ENCODE measurements around the gene FUCA2. TPM values are rescaled to one million over a fixed set of nuclear protein-coding genes. Genes with fewer than 3 reads are reported as not detected.
A peak's percentile ranks its signal among the peaks of the same experiment; 100 is the strongest.

The FUCA2 gene
- total and polyA plus RNA-seq, 7 donors, result 8.7 to 32.3 (median 11.4) TPM

DNA sequence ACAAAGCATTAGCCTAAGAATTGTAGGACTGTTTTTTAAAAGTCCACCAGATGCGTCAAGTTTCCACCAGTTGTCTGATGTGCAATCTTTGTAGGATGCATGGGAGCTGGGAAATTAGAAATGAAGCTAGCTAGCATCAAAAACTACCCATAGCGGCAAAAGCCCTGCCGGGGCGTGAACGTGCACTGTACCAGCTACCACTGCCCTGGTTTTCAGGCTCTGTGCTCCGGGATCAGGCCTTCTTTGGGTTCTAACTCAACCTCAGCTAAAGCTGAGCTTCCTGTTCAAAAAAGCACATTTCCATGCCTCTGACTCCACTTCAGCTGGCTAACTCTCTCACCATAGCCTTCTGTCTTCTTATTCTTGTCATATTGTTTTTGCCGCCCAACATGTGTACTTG lies 26.9 kb upstream of the FUCA2 start:
- DNase-seq (no peak), ATAC-seq (no peak)
- TF ChIP-seq, protein P1, sequence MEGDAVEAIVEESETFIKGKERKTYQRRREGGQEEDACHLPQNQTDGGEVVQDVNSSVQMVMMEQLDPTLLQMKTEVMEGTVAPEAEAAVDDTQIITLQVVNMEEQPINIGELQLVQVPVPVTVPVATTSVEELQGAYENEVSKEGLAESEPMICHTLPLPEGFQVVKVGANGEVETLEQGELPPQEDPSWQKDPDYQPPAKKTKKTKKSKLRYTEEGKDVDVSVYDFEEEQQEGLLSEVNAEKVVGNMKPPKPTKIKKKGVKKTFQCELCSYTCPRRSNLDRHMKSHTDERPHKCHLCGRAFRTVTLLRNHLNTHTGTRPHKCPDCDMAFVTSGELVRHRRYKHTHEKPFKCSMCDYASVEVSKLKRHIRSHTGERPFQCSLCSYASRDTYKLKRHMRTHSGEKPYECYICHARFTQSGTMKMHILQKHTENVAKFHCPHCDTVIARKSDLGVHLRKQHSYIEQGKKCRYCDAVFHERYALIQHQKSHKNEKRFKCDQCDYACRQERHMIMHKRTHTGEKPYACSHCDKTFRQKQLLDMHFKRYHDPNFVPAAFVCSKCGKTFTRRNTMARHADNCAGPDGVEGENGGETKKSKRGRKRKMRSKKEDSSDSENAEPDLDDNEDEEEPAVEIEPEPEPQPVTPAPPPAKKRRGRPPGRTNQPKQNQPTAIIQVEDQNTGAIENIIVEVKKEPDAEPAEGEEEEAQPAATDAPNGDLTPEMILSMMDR (IDR thresholded peaks at IDR 0.05), result no peak
- intact Hi-C loops (cut with DNase I), result no loop called here
- Histone ChIP-seq H3K9me3 (no peaks in the 10 kb centered on the region), H3K27ac (no peak overlapping the region), H3K27me3 (ENCODE audit: insufficient read depth in 3 of 3, low read length in 2 of 3) (peaks cover 0 to 28% (median 0%) of the 10 kb centered on the region in 3 donors), H3K36me3 (ENCODE audit: insufficient read depth in 1 of 2, low read depth in 1 of 2) (no peaks in the 10 kb centered on the region), H3K4me1 (no peaks in the 10 kb centered on the region), H3K4me3 (no peak overlapping the region)
- 96 to 98% (median 97%) methylated on average over 7 of the region's 7 CpGs for WGBS, 3 donors

DNA sequence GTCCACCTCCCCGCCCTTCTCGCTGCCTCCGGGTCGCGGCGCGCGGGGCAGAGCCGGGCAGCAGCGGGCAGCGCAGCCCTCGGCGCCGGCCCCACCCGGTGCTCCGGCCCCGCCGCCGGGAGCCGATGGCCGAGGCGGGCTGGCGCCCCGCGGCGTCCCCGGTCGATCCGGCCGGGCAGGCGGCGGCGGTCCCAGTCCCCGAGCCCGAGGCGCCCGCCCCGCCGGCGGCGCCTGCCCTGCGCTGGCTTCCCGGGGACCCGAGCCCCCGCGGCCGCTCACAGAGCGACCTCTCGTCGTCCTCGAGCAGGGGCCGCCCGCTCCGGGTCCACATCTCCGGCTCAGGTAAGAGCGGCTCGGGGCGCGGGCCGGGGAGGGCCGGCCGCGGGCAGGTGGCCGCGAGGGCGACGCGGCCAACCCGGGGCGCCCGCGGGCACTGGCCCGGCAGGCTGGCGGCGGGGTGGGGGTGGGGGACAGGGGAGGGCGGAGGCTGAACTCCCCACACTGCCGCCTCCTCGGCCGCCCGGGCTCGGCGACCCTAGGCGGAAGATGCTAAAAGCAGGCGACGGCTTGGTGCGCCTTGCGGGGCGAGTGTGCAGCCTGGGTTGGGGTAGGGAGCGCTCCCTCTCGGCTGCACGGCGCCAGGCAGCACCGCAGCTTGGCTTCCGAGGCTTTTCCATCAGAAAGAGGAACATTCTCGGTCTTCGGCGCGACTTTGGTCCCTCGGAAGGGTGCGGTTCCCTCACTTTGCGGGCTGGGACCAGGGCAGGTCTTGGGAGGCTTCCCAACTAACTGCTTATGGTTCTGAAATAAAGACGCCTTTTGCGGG lies 25.6 kb upstream of the FUCA2 start:
- H3K27ac ChIP-seq, result no peak overlapping the region
- H3K36me3 ChIP-seq (ENCODE audit: insufficient read depth in 1 of 2, low read depth in 1 of 2), result no peaks in the 10 kb centered on the region
- no peaks in the 10 kb centered on the region for H3K4me1 ChIP-seq
- WGBS, 3 donors, result 0 to 1% (median 1%) methylated on average over 47 to 103 of the region's 103 CpGs
- TF ChIP-seq, protein P1 (IDR thresholded peaks at IDR 0.05), result peak; percentile 28
- peaks cover 0 to 31% (median under 1%) of the 10 kb centered on the region in 3 donors for H3K27me3 ChIP-seq (ENCODE audit: insufficient read depth in 3 of 3, low read length in 2 of 3)
- ATAC-seq (peak; percentile 40 to 76 (median 64)), DNase-seq (peak; percentile 52 to 74)
- no peaks in the 10 kb centered on the region for H3K9me3 ChIP-seq
- intact Hi-C loops (cut with DNase I), result no loop called here
- H3K4me3 ChIP-seq, result peak overlapping the region; percentile 67

DNA sequence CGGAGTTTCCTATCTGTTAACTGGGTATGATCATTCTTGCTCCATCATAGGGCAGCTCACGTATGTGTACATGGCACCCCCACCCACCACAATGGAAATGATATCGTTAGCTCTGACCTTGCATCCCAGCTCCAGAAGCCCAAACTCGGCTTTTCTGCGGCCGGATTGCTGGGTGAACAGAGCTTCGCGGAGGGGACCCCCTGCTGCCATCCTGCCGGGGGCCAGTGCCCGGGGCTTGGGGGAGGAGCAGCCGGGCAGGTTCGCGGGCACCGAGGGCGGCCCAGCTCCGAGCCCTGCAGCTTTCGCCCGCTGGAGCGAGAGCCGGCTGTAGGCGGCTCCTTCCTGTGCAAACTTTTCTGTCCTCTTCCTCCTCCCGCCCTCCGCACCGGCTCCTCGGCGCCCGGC lies 24.9 kb upstream of the FUCA2 start:
- H3K27me3 ChIP-seq (ENCODE audit: insufficient read depth in 3 of 3, low read length in 2 of 3), result peaks cover 0 to 26% (median 2%) of the 10 kb centered on the region in 3 donors

DNA sequence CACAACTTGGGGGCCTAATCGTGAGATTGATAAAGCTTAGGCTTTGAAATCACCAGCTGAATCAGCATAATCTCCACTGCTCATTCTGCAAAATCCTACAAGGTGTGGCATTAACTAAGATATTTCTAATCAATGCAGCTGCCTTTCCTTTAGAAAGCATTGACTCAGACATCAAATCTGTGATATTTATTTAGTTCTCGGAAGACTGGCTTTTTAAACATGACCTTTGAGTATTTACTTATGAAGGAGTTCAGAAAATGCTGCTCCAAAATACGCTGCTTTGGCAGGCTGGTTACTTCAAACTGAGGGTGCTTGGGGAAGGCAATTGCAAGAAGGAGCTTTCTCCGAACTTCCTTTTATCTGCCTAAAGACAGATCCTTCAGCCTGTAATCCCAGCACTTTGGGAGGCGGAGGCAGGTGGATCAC lies 23.7 kb upstream of the FUCA2 start:
- Histone ChIP-seq H3K27me3 (ENCODE audit: insufficient read depth in 3 of 3, low read length in 2 of 3) (peaks cover 0 to 18% (median 2%) of the 10 kb centered on the region in 3 donors), H3K27ac (no peak overlapping the region), H3K36me3 (ENCODE audit: insufficient read depth in 1 of 2, low read depth in 1 of 2) (no peaks in the 10 kb centered on the region), H3K4me1 (no peaks in the 10 kb centered on the region), H3K9me3 (no peaks in the 10 kb centered on the region), H3K4me3 (no peak overlapping the region)
- TF ChIP-seq, protein P1 (IDR thresholded peaks at IDR 0.05), result no peak
- WGBS, 3 donors, result 83 to 94% (median 92%) methylated on average over 5 of the region's 5 CpGs
- DNase-seq (no peak), ATAC-seq (no peak)
- intact Hi-C loops (cut with DNase I), result no loop called here

More for the DNA sequence above, 24.9 kb upstream of the FUCA2 start:
- H3K4me1 ChIP-seq, result no peaks in the 10 kb centered on the region
- H3K27ac ChIP-seq, result no peak overlapping the region
- TF ChIP-seq, protein P1 (IDR thresholded peaks at IDR 0.05), result no peak
- no peaks in the 10 kb centered on the region for H3K9me3 ChIP-seq
- peak overlapping the region; percentile 67 for H3K4me3 ChIP-seq
- H3K36me3 ChIP-seq (ENCODE audit: insufficient read depth in 1 of 2, low read depth in 1 of 2), result no peaks in the 10 kb centered on the region
- 5 to 8% (median 6%) methylated on average over 20 to 27 of the region's 27 CpGs for WGBS, 3 donors
- intact Hi-C loops (cut with DNase I), result no loop called here
- ATAC-seq, result peak in 3 of 4 donors; percentile 10 to 25 (median 17)
- DNase-seq, result peak; percentile 28 to 57
